ENCODE data around the gene RTP1. TPM values are rescaled to one million over a fixed set of nuclear protein-coding genes. Genes with fewer than 3 reads are reported as not detected.

Gene RTP1
- total RNA-seq, 1 experiment from 2014 or later = not detected

DNA sequence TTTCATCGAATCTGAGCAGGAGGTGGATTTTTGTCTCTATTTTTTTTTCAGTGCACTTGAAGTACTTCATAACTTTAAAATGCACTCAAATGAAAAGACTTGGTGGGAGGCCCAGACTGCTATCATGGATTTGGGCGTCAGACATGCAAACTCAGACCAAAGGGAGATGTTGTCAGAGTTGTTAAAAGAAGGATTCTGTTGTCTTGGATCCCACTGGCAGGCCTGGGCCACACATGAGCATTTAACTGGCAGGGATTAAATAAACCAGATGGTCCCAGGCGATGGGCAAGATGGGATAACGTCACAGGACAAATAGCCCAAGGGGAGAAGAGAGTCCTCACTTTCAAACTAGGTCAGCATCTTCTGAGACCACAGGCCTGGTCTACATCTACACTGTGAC lies 15.4 kb downstream of the RTP1 start:
- no TSS peak for BruUV-seq (replicated peaks)
- no peaks in the 10 kb centered on the region for H3K27me3 Mint-ChIP-seq (ENCODE audit: insufficient read depth, unreplicated experiment)
- H3K36me3 Mint-ChIP-seq (ENCODE audit: insufficient read depth, unreplicated experiment) = peaks cover 4% of the 10 kb centered on the region
- CTCF ChIA-PET = interaction anchor here (0.6 to 3.6 kb wide), 7 partner anchors 7 to 502 kb away, joined by 3 to 35 read pairs (median 3); partner anchors contain the start of gene RTP1
- TF ChIP-seq, protein P1, sequence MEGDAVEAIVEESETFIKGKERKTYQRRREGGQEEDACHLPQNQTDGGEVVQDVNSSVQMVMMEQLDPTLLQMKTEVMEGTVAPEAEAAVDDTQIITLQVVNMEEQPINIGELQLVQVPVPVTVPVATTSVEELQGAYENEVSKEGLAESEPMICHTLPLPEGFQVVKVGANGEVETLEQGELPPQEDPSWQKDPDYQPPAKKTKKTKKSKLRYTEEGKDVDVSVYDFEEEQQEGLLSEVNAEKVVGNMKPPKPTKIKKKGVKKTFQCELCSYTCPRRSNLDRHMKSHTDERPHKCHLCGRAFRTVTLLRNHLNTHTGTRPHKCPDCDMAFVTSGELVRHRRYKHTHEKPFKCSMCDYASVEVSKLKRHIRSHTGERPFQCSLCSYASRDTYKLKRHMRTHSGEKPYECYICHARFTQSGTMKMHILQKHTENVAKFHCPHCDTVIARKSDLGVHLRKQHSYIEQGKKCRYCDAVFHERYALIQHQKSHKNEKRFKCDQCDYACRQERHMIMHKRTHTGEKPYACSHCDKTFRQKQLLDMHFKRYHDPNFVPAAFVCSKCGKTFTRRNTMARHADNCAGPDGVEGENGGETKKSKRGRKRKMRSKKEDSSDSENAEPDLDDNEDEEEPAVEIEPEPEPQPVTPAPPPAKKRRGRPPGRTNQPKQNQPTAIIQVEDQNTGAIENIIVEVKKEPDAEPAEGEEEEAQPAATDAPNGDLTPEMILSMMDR (IDR thresholded peaks at IDR 0.05; ENCODE audit: unreplicated experiment) = no peak
- peaks cover 32% of the 10 kb centered on the region for H3K4me1 Mint-ChIP-seq (ENCODE audit: insufficient read depth, unreplicated experiment)
- no peak overlapping the region for H3K4me3 Mint-ChIP-seq (ENCODE audit: unreplicated experiment)
- peaks cover 5% of the 10 kb centered on the region for H3K9me3 Mint-ChIP-seq (ENCODE audit: unreplicated experiment)
- POLR2A ChIA-PET = no interaction called here
- H3K27ac Mint-ChIP-seq (ENCODE audit: low read depth, unreplicated experiment) = no peak overlapping the region
- no peak for DNase-seq (ENCODE audit: unreplicated experiment)
- intact Hi-C loops (cut with micrococcal nuclease) = no loop called here

DNA sequence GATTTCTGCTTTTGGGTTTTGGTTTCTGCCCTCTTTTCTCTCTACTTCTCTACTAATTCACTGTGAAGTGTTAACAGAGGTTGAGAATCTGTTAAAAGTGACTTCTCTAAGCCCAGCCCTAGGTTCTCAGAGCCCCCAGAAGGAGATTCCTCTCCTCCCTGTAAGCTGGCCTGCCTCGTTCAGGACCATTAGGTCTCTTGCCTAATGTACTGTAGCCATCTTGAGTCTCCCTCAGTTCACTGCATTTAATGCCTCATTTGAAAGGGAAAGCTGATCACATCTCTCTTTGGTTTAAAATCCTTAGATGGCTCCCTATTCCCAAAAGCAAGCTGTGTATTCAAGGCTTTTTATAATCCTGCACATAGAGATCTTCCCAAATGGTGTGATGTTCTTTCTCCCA lies 16.3 kb downstream of the RTP1 start:
- intact Hi-C loops (cut with micrococcal nuclease) = no loop called here
- POLR2A ChIA-PET = no interaction called here
- Mint-ChIP-seq H3K4me3 (ENCODE audit: unreplicated experiment) (no peak overlapping the region), H3K27me3 (ENCODE audit: insufficient read depth, unreplicated experiment) (no peaks in the 10 kb centered on the region), H3K9me3 (ENCODE audit: unreplicated experiment) (no peaks in the 10 kb centered on the region), H3K4me1 (ENCODE audit: insufficient read depth, unreplicated experiment) (peaks cover 23% of the 10 kb centered on the region), H3K36me3 (ENCODE audit: insufficient read depth, unreplicated experiment) (peaks cover 4% of the 10 kb centered on the region), H3K27ac (ENCODE audit: low read depth, unreplicated experiment) (no peak overlapping the region)
- BruUV-seq (replicated peaks) = no TSS peak
- TF ChIP-seq, protein P1 (IDR thresholded peaks at IDR 0.05; ENCODE audit: unreplicated experiment) = no peak
- CTCF ChIA-PET = interaction anchor here (0.7 to 1.8 kb wide), 3 partner anchors 16 to 500 kb away, joined by 3 to 7 read pairs (median 4); partner anchors contain the start of gene RTP1
- DNase-seq (ENCODE audit: unreplicated experiment) = no peak

DNA sequence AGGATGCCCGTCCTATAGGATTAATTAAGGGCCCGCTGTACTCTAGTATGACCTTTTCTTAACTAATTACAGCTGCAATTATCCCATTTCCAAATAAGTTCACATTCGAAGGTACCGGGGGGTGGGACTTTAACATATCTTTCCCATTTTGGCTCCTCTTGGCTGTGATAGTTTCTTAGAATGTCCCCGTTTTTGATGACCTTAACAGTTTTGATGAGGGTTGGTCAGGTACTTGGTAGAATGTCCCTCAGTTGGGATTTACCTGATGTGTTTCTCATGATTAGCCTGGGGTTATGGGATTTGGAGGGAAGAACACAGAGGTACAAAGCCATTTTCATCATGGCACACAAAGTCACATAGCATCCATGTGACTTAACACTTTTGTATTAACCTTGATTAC lies 18.2 kb downstream of the RTP1 start:
- intact Hi-C loops (cut with micrococcal nuclease) = no loop called here
- H3K4me1 Mint-ChIP-seq (ENCODE audit: insufficient read depth, unreplicated experiment) = peaks cover 17% of the 10 kb centered on the region
- H3K27ac Mint-ChIP-seq (ENCODE audit: low read depth, unreplicated experiment) = no peak overlapping the region
- H3K36me3 Mint-ChIP-seq (ENCODE audit: insufficient read depth, unreplicated experiment) = peaks cover 4% of the 10 kb centered on the region
- ChIA-PET POLR2A (no interaction called here), CTCF (interaction anchor here (0.6 kb wide), 1 partner anchor 50 kb away, joined by 4 read pairs; no protein-coding TSS in a partner anchor)
- H3K27me3 Mint-ChIP-seq (ENCODE audit: insufficient read depth, unreplicated experiment) = no peaks in the 10 kb centered on the region
- no peak overlapping the region for H3K4me3 Mint-ChIP-seq (ENCODE audit: unreplicated experiment)
- TF ChIP-seq, protein P1 (IDR thresholded peaks at IDR 0.05; ENCODE audit: unreplicated experiment) = no peak
- no peak for DNase-seq (ENCODE audit: unreplicated experiment)
- no peaks in the 10 kb centered on the region for H3K9me3 Mint-ChIP-seq (ENCODE audit: unreplicated experiment)
- no TSS peak for BruUV-seq (replicated peaks)

DNA sequence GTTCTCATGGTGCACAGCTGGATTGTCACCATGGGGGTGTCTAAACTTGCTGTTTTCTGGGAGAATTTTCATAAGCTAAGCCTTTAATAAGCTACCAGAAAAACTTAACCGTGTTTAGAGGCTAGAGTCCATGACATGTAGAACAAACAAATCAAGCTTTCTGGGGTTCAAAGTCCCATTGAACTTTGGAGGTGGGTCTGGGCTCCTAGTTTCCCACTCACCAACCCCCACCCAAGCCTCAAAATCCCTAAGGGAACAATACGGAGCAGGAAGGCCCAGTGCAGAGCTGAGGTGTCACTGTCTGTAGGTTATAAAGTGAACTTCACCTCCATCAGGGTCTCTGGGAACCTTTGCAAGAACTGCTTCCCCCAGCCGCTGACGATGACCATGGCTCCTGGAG lies 25.5 kb downstream of the RTP1 start:
- POLR2A ChIA-PET = no interaction called here
- intact Hi-C loops (cut with micrococcal nuclease) = loop anchor here (5.0 to 10.0 kb wide), 2 partner anchors 110 to 1922 kb away; no protein-coding TSS in a partner anchor
- H3K27me3 Mint-ChIP-seq (ENCODE audit: insufficient read depth, unreplicated experiment) = no peaks in the 10 kb centered on the region

More for the DNA sequence above, 25.5 kb downstream of the RTP1 start:
- CTCF ChIA-PET = interaction anchor here (0.5 to 7.4 kb wide), 13 partner anchors 12 to 1488 kb away, joined by 3 to 111 read pairs (median 5); partner anchors contain the start of gene RTP1
- Mint-ChIP-seq H3K36me3 (ENCODE audit: insufficient read depth, unreplicated experiment) (peaks cover 6% of the 10 kb centered on the region), H3K27ac (ENCODE audit: low read depth, unreplicated experiment) (no peak overlapping the region), H3K4me3 (ENCODE audit: unreplicated experiment) (no peak overlapping the region), H3K4me1 (ENCODE audit: insufficient read depth, unreplicated experiment) (peaks cover 18% of the 10 kb centered on the region), H3K9me3 (ENCODE audit: unreplicated experiment) (no peaks in the 10 kb centered on the region)
- no peak for DNase-seq (ENCODE audit: unreplicated experiment)
- BruUV-seq (replicated peaks) = no TSS peak
- TF ChIP-seq, protein P1 (IDR thresholded peaks at IDR 0.05; ENCODE audit: unreplicated experiment) = no peak
